AG04450 (cell line): ENCODE results near the gene ALDH3A1. TPM values are rescaled to one million over a fixed set of nuclear protein-coding genes. Genes with fewer than 3 reads are reported as not detected.

Experiments used
- CTCF ChIA-PET: fragments of 300-600, 350-600 bp; formaldehyde crosslinking; extraction: SDS; loops from one replicate; lab custom pipeline; 2022; ENCODE audit warnings: antibody characterized with exemption, inconsistent platforms; lab: Charles Lee
- POLR2A ChIA-PET: fragments of 350-600 bp; formaldehyde crosslinking; extraction: SDS; loops from one replicate; lab custom pipeline; 2021; ENCODE audit warnings: antibody characterized with exemption, inconsistent platforms; lab: Yijun Ruan, JAX
- DNase-seq: peaks from one replicate; pipeline ENCODE4 v3.0.0-alpha.2; 2011; ENCODE audit warnings: low read depth, low spot score
- H3K27ac ChIP-seq: one replicate; pipeline ENCODE4 v1.5.1; 2012; ENCODE audit warnings: low read depth, low read length, control low read depth
- H3K27me3 ChIP-seq: one replicate; pipeline ENCODE4 v1.6.0; 2012; ENCODE audit warnings: low read length; ENCODE audit not compliant: control insufficient read depth, insufficient read depth
- H3K4me3 ChIP-seq: 2 replicates; pipeline ENCODE4 v1.5.1; 2011; ENCODE audit warnings: mild to moderate bottlenecking, low read depth, low read length, control low read depth
- H3K9me3 ChIP-seq: 2 replicates; pipeline ENCODE4 v1.5.1; 2012; ENCODE audit warnings: low read length; ENCODE audit not compliant: control insufficient read depth, insufficient read depth
- polyA plus RNA-seq: library from polyadenylated mRNA; depleted of rRNA; stranded (reverse); fragments of >200 nt; gene quantifications from 2 replicates; pipeline ENCODE4 v1.2.3, GENCODE V29; 2011
- TF ChIP-seq, protein P1 (sequence below): IDR thresholded peaks from 2 replicates; pipeline ENCODE4 v1.5.1; 2011; ENCODE audit warnings: low read depth, low read length, control low read depth, inconsistent platforms

ALDH3A1 gene
- polyA plus RNA-seq, 1 experiment, result 1.7 TPM

GRCh38 chr17:19707728-19708221 is 40.3 kb downstream of the ALDH3A1 start:
- ChIA-PET POLR2A (no interaction called here), CTCF (no interaction called here)
- no peak for DNase-seq

GRCh38 chr17:19706791-19707727 is 41.0 kb downstream of the ALDH3A1 start:
- H3K27me3 ChIP-seq, result peaks cover 5% of the 10 kb centered on the region
- ChIA-PET CTCF (interaction anchor here (0.6 kb wide), 1 partner anchor 59 kb away, joined by 3 read pairs; no protein-coding TSS in a partner anchor), POLR2A (no interaction called here)
- H3K27ac ChIP-seq, result no peak overlapping the region
- H3K4me3 ChIP-seq, result no peak overlapping the region
- TF ChIP-seq, protein P1, sequence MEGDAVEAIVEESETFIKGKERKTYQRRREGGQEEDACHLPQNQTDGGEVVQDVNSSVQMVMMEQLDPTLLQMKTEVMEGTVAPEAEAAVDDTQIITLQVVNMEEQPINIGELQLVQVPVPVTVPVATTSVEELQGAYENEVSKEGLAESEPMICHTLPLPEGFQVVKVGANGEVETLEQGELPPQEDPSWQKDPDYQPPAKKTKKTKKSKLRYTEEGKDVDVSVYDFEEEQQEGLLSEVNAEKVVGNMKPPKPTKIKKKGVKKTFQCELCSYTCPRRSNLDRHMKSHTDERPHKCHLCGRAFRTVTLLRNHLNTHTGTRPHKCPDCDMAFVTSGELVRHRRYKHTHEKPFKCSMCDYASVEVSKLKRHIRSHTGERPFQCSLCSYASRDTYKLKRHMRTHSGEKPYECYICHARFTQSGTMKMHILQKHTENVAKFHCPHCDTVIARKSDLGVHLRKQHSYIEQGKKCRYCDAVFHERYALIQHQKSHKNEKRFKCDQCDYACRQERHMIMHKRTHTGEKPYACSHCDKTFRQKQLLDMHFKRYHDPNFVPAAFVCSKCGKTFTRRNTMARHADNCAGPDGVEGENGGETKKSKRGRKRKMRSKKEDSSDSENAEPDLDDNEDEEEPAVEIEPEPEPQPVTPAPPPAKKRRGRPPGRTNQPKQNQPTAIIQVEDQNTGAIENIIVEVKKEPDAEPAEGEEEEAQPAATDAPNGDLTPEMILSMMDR, result no peak
- no peaks in the 10 kb centered on the region for H3K9me3 ChIP-seq
- no peak for DNase-seq

More at GRCh38 chr17:19707728-19708221, 40.3 kb downstream of the ALDH3A1 start:
- H3K27ac ChIP-seq, result no peak overlapping the region
- TF ChIP-seq, protein P1, result no peak
- H3K4me3 ChIP-seq, result no peak overlapping the region
- peaks cover 2% of the 10 kb centered on the region for H3K27me3 ChIP-seq
- H3K9me3 ChIP-seq, result no peaks in the 10 kb centered on the region

DNA sequence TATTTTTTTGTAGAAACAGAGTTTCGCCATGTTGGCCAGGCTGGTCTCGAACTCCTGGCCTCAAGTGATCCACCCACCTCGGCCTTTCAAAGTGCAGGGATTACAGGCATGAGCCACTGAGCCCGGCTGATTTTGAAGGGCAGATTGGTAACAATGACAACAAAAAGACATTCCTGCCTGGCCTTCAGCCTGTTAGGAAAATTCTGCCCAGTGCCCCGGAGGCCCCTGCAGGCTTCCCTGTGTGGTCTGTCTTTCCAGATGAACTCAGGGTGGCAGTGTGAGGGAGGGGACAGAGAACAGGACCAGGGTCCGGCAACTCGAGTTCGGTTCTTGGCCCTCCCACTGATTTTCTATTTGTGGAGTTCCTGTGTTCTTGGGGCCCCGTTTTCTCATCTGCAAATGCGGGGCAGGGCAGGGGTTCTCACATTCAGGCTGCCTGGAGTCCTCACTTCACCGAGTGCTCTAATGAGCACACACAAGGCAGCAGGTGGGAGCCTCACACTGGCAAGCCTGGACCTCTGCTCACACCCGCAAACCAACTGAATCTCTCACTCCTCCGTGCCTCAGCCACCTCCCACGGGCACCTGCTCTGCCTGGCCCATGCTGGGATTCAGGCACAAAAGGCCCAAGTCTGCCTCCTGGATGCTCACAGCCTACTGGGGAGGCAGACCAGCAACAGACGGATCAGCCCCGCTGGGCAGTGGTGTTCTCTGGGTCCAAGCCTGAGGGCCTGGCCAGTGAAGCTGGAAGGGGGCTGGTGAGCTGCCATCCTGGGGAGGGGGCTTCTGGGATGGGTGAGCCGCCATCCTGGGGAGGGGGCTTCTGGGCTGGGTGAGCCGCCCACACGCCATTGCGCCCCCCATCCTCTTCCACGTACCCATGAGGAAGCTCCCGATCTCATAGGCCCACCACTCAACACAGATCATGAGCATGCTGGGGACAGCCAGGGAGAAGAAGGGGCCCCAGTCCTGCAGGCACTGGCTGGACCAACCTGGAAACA is 42.0 kb downstream of the ALDH3A1 start:
- Histone ChIP-seq H3K9me3 (no peaks in the 10 kb centered on the region), H3K4me3 (no peak overlapping the region), H3K27ac (no peak overlapping the region), H3K27me3 (peaks cover 5% of the 10 kb centered on the region)
- DNase-seq, result no peak
- TF ChIP-seq, protein P1, result no peak
- POLR2A ChIA-PET, result no interaction called here
- CTCF ChIA-PET, result interaction anchor here (0.9 kb wide), 1 partner anchor 61 kb away, joined by 3 read pairs; no protein-coding TSS in a partner anchor

DNA sequence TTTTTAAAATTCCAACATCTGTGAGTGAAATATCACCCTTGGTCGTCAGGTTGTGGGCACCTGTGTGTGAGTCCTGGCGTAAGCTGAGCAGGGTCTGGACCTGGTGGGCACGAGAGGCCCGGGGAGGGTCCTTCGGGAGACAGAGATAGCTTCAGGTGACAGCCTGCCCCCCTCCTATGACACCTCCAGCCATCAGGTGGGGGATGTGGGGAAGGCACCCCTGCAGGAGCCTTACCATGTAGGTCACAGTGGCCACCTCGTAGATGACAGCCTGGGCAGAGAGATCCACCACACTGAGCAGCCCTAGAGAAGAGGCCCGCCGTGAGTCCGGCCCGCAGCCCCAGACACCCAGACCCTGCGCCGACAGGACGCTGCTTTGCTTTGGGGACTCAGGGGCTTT is 42.9 kb downstream of the ALDH3A1 start:
- Histone ChIP-seq H3K4me3 (no peak overlapping the region), H3K27me3 (peaks cover 5% of the 10 kb centered on the region), H3K9me3 (no peaks in the 10 kb centered on the region), H3K27ac (no peak overlapping the region)
- DNase-seq, result no peak
- CTCF ChIA-PET, result interaction anchor here (0.9 kb wide), 1 partner anchor 62 kb away, joined by 3 read pairs; no protein-coding TSS in a partner anchor
- TF ChIP-seq, protein P1, result no peak
- POLR2A ChIA-PET, result no interaction called here
